Measurements from ENCODE around the gene GADD45G.

DNA sequence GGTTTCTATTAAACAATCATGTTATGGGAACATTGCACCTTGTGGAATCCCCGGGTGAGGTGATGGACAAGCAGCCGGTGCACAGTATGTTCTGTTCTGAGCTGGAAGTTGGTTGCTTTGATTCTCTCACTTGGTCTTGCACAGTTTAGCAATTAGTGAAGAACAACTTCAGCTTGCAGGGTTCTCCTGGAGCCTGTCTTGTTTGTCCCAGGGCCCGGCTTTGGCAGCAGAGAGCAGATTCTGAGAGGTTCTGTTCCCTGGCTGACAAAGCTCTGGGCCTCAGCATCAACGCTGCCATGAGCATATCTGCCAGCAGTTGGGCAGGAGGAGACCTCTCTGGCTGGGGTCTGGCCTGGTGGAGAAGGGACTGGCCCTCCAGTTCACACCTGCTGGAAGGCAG, 16.9 kb downstream of the GADD45G start:
- TF ChIP-seq TAF1 (IDR thresholded peaks at IDR 0.05; ENCODE audit: low read depth) (no peak), EZH2 (IDR thresholded peaks at IDR 0.05; ENCODE audit: borderline replicate concordance, insufficient read depth, low read length, poor library complexity, severe bottlenecking) (no peak), EP300 (conservative IDR thresholded peaks at IDR 0.05; ENCODE audit: poor library complexity, severe bottlenecking) (no peak), SMC3 (conservative IDR thresholded peaks at IDR 0.05; ENCODE audit: poor library complexity) (no peak), POLR2AphosphoS5 (IDR thresholded peaks at IDR 0.05) (no peak), REST (IDR thresholded peaks at IDR 0.05; ENCODE audit: borderline replicate concordance) (no peak), MXI1 (conservative IDR thresholded peaks at IDR 0.05; ENCODE audit: poor library complexity, severe bottlenecking) (no peak)
- TF ChIP-seq, protein P1, sequence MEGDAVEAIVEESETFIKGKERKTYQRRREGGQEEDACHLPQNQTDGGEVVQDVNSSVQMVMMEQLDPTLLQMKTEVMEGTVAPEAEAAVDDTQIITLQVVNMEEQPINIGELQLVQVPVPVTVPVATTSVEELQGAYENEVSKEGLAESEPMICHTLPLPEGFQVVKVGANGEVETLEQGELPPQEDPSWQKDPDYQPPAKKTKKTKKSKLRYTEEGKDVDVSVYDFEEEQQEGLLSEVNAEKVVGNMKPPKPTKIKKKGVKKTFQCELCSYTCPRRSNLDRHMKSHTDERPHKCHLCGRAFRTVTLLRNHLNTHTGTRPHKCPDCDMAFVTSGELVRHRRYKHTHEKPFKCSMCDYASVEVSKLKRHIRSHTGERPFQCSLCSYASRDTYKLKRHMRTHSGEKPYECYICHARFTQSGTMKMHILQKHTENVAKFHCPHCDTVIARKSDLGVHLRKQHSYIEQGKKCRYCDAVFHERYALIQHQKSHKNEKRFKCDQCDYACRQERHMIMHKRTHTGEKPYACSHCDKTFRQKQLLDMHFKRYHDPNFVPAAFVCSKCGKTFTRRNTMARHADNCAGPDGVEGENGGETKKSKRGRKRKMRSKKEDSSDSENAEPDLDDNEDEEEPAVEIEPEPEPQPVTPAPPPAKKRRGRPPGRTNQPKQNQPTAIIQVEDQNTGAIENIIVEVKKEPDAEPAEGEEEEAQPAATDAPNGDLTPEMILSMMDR (IDR thresholded peaks at IDR 0.05; ENCODE audit: poor library complexity, severe bottlenecking) = no peak
